Astrocyte (in vitro differentiated cells and primary cell): ENCODE measurements around the gene GIMAP8.

Experiments used
- EZH2 ChIP-seq: IDR thresholded peaks from 2 replicates; pipeline ENCODE4 v1.6.1; 2012; ENCODE audit warnings: mild to moderate bottlenecking, low read length, inconsistent platforms; ENCODE audit not compliant: insufficient read depth
- TF ChIP-seq, protein P1 (sequence below): IDR thresholded peaks from 2 replicates; pipeline ENCODE4 v1.5.1; 2011; ENCODE audit warnings: low read depth, mild to moderate bottlenecking, inconsistent platforms, low read length, moderate library complexity; ENCODE audit not compliant: insufficient read depth

DNA sequence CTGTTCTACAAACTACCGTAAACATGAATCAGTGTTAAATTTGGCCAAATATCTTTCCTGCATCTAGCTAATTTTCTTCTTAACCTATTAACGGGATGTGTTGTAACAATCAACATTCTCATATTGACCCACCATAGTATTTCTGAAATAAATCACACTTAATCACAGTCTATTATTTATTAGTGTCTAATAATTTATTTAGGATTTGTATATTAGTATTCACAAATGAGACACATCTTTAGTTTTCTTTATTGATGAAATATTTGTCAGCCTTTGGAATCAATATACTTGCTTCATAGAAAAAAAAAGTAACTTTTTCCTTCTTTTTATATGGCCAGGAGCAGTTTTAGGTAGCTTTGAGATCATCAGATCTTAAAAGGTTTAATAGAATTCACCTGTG, 68.9 kb downstream of the GIMAP8 start:
- TF ChIP-seq, protein P1, sequence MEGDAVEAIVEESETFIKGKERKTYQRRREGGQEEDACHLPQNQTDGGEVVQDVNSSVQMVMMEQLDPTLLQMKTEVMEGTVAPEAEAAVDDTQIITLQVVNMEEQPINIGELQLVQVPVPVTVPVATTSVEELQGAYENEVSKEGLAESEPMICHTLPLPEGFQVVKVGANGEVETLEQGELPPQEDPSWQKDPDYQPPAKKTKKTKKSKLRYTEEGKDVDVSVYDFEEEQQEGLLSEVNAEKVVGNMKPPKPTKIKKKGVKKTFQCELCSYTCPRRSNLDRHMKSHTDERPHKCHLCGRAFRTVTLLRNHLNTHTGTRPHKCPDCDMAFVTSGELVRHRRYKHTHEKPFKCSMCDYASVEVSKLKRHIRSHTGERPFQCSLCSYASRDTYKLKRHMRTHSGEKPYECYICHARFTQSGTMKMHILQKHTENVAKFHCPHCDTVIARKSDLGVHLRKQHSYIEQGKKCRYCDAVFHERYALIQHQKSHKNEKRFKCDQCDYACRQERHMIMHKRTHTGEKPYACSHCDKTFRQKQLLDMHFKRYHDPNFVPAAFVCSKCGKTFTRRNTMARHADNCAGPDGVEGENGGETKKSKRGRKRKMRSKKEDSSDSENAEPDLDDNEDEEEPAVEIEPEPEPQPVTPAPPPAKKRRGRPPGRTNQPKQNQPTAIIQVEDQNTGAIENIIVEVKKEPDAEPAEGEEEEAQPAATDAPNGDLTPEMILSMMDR = no peak
- TF ChIP-seq EZH2 = no peak
